Fibroblast of skin of left quadriceps (primary cell): ENCODE measurements around the gene CYFIP1.
"Not testable (repeated sequence)": the region's sequence is repeated elsewhere in the genome, so short reads cannot be mapped to it uniquely, and the experiment has no call there.

Source experiments
- DNase-seq, 2 experiments: peaks; one replicate each; pipeline ENCODE4 v3.0.0-alpha.2; 2013; ENCODE audit warnings: low read depth in 2 of 2

CYFIP1 gene

DNA sequence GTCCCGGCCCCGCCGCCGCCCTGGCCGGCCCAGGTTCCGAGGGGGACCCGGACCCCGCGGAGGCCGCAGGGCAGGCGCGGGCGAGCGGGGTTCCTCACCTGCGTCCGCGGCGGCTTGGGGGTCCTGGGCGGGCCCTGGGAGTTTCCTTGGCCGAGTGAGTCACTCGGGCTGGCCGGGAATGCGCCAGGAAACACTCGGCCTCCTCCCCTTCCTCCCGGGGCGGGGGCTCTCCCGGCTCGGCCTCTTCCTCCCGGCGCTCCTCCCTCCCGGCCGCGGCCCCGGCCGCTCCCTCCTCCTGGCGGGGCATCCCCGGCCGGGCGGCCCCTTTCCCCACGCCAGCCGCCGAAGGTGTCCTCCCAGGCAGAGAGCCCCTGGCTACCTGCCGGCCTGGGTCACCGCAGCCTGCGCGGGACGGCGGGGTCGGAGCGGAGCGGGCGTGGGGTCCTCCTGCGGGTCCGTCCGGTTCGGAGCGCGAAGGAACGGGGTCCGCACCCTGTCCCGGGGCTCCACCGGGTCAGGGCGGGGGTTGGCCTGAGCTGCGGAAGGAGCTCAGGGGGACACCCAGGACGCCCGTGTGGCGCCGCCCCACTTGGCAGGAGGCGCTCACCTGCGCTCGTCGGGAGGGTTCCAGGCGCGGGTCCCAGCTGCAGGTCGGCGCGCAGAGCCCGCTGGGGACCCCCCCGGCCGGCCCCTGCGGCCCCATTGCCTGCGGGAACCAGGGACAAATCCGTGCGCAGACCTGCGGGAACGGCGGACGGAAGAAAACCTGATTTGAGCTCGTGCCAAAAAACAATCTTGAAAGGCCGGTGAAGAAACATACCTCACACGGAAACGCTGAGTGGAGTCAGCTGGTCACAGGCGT, at the start of gene CYFIP1:
Gene CYFIP1 (minus strand): TSS at position 180 of the 862 bp plus-strand sequence. CDS start 33,083 bp downstream, outside the sequence.
- peak; percentile 72 to 73 for DNase-seq

DNA sequence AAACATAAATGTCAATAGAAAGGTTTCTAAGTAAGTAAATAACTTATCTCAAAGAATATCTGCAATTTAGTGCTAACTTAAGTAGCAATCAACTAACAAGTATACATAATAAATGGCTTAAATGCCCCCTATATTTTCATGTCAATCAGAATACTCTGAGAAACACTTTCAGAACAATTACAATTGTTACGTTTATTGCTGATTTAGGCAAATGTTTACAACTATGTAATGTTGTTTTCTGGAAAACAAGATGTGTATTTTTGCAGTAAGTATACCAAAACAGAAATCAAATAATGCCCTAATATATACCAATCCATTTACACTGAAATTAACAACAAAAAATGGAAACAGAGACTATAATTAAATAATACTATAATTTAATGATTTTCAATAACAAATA, 46.0 kb upstream of the CYFIP1 start:
- no peak for DNase-seq

DNA sequence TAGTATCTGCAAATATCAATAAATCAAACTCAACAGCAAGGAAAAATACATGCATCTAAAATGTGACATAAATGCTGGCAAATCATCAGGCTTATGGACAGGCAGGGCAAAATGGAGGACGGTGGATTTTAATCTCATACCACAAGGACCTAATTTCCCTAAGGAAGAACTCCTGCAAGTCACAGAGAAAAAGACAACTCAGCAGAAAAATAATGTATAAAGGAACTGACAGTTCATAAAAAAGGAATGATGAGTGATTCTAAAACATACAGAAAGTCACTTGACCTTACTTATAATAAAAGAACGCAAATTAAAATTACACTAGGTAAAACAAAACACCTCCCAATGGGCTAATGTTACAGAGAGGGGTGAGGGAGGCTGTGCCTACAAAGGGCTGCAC, 42.0 kb upstream of the CYFIP1 start:
- no peak for DNase-seq

DNA sequence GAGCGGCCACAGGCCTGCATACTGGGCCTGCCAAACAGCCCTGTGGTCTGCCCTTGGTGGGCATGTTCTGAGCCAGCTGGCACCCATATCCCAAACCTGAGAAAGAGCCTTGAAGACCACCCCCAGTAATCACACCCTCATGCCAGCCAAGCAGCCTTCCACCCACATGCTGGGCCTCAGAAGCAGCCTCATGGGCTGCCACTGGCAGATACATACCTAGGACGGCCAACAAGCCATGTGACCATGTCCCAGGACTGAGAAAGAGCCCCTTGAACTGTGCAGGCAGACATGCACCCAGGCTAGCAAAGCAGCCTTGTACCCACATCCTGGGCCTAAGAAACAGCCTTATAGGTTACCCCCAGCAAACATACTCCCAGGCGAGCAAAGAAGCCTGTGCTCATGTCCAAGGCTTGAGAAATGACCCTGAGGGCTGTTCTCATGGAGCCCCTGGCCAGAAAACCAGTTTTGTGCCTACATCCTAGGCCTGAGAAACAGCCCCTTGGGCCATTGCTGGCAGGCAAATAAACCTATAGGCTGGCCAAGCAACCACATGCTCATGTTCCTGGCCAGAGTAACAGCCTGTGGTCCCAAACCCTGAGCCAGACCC, 34.3 kb upstream of the CYFIP1 start:
- no peak for DNase-seq

DNA sequence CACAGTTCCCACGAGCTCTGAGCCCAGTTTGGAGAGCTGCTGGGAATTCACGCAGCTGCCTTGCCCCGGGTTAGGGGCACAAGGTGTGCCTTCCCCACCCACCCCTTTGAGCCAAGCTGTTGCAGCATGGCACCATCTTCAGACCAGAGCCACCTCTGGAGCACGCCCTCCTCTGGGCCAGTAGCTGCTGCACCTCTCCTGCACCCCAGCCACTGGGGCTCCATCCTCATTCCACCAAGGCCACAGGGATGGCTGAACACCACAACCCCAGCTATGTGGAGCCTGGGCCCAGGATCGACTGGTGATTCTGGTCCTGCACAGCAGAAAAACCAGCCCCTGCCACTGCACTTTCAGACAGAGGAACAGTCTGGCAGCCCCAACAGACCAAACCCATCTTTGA, 33.5 kb upstream of the CYFIP1 start:
- no peak for DNase-seq

DNA sequence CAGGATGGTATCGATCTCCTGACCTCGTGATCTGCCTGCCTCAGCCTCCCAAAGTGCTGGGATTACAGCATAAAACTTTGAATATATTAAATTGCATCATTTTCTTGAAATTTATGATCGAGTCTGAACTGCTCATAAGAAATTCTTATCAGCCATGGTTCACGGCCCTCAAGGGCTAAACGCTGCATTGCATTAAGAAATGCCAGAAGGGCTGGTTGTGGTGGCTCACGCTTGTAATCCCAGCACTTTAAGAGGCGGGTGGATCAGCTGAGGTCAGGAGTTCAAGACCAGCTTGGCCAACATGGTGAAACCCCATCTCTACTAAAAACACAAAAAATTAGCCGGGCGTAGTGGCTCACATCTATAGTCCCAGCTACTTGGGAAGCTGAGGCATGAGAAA, 32.4 kb upstream of the CYFIP1 start:
- DNase-seq, result not testable (repeated sequence)

DNA sequence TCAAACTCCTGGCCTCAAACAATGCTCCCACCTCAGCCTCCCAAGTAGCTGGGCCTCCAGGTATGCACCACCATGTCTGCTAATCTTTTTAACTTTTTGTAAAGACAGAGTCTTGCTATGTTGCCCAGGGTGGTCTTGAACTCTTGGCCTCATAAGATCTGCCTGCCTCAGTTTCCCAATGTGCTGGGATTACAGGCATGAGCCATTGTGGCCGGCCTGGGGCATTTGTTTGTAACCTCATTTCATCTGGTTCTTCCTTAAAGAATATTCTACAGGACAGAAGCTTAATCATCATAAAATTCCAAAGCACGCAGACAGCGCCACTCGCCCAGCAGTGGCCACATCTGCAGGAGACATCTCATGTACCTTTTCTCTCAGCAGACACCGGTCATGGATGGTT, 23.6 kb upstream of the CYFIP1 start:
- DNase-seq, result no peak

DNA sequence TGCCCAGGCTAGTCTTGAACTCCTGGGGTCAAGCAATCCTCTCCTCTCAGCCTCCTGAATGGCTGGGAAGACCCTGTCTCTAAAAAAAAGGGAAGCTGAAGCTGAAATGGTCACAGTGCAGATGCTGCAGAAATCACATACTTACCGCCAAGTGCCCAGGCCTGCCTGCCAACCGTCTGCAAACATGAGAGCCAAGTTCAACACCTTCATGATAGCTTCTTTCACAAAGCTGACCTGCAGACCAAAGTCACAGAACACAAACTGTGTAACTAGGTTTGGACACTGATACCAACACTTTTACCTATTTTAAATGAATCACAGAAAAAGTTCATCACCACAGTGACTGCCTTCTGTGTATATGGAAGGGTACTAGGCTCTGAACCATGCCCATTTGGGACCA, 22.8 kb upstream of the CYFIP1 start:
- no peak for DNase-seq

DNA sequence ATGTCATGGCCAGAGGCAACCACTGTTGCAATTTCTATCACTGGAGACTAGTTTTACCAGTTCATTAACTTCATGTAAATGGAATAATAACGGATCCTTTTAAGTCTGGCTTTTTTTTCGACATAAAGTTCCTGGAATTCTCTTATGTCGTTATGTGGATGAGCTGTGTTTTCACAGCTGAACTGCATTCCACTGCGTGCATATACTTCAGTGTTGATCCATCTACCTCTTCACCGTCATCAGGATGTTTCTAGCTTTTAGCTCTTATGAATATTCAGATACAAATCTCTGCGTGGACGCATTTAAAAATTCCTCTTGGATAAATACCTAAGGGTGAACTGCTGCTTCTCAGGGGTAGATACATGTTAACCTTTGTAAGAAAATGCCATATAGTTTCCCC, 15.6 kb upstream of the CYFIP1 start:
- DNase-seq, result no peak

DNA sequence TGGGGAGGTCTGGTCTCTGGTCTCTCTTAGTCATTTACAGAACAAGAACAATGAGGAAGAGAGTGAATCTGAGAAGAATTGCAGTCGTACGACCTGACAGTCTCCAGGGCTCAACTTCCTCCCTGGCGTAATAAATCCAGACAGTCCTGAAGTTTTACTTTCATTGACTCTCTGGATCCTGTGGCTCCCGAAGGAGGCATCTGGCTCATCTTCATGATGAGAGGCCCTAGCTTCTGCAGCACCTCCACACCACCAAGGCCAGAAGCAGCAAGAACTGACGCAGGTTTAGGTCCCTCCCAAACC, 11.8 kb upstream of the CYFIP1 start:
- DNase-seq, result no peak

DNA sequence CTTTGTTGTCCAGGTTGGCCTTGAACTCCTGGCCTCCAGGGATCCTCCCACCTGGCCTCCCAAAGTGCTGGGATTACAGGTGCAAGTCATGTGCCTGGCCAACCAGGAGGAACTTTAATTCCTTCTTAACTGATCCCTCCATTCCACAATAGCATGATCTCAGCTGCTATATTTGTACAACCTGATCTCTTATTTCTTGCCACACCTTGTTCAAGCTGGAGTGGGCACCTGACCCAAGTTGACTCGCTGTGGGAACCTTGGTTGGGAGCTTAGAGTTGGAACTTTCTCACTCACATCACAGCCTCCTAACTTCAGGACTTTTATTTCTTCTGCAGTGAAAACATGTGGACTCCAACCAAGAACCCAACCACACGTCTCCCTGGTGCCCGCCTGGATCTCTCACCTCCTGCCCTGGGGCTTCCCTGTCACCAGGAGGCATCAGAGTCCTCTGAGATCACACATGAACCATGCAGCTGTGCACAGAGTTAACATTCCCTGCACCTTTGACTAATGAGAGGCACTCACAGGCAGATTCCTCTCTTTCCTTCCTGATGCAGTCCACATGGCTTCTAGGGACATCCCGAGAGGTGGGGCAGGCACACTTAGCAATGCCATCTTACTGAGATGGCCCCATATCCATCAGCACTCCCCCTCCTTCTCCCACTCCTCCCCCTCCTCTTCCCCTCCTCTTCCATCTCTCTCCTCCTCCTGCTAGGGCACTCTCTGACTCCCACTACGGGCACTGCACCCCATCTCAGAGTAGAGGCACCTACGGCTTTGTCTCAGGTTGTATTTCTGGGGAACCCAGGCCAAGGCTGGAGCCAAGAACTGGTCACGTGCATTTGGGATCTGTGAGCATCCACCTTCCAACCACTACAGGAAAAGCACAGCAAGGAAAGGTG, 9.7 kb upstream of the CYFIP1 start:
- no peak for DNase-seq

DNA sequence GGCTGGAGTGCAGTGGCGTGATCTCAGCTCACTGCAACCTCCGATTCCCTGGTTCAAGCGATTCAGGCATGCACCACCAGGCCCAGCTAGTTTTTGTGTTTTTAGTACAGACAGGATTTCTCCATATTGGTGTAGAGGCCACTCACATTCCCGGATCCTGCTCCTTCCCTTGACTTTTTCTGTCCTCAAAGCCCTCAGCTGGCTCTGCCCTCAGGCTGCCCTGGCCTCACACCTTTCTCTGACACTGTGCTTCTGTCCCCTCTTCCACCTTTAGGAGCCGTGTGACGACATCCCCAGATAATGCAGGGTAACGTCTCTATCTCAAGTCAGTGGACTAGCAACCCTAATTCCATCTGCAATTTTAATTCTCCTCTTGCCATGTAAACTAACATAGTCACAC, 8.6 kb upstream of the CYFIP1 start:
- no peak for DNase-seq

DNA sequence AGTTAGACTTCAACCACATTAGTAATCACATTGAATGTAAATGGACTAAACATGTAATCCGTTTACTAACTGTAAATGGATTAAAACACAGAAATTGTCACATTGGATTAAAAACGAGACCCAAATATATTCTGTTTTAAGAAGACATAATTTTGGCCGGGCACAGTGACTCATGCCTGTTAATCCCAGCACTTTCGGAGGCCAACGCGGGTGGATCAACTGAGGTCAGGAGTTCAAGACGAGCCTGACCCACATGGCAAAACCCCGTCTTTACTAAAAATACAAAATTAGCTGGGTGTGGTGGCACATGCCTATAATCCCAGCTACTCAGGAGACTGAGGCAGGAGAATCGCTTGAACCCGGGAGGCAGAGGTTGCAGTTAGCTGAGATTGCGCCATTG, 1.8 kb upstream of the CYFIP1 start:
- DNase-seq, result not testable (repeated sequence)

DNA sequence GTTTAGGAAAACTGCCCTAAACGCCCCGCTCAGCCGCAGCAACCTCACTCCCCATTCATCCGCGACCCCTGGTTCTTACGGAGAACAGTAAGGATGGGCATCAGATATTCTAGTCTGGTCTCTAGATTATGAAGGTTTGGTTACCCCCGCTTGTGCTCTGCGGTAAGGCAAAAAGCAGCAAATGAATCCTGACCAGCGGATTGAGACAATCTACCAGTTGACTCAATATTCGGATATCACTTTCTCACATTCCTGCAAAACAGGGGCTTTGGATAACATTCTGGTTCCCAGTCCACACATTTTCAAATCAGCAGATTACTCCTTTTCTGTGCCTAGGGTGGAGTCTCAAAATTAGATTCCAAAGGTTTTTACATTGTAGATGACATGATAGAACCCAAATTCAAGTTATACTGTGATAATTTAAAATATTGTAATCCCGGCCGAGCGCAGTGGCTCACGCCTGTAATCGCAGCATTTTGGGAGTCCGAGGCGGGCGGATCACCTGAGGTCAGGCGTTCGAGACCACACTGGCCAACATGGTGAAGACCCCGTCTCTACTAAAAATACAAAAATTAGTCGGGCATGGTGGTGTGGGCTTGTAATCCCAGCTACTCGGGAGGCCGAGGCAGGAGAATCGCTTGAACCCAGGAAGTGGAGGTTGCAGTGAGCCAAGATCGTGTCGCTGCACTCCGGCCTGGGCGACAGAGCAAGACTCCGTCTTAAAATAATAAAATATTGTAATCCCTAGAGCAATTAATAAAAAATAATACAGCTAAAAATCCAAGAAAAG, 1.1 kb upstream of the CYFIP1 start:
- DNase-seq, result no peak

DNA sequence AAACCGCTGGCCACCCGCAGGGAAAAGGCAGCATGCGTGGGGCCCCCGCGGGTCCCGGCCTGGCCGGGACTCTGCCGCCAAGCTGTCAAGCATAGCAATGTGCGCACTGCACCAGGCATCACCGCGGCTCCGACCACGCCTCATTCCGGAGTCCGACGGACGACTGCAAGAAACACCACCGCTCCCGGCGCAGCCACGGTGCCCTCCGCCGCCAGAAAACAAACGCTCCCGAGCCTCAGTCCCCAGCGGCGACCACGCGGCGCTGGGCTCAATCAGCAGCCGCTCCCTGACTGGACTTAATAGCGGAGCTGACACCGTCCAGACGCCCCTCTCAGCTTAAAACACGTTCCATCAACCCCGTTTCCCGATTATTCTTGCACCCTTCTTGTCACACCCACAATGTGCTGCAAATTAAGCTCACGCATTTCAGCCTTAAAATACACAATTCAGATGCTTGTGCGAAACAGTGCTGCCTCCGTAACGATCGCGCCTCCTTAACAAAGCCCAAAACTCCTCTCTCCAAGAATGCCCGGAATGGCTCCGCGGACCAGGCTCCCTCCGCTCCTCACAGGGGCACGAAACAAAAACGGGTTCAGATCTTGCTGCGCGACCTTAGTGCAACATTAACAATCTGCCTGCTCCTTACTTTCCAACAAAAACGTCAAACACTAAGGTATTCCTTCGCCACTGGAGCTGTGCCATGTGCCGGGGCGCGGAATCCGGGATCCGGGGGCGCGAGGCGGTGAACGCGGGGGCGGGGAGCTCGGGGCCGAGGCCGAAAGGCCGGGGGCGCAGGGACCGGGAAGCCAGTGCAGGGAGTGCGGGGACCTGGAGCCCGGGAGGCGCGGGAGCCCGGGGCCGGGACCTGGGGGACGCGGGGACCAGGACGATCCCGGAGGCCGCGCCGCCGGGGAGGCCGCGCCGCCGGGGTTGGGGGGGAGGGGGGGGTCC, 655 bp downstream of the CYFIP1 start:
- DNase-seq, result no peak

DNA sequence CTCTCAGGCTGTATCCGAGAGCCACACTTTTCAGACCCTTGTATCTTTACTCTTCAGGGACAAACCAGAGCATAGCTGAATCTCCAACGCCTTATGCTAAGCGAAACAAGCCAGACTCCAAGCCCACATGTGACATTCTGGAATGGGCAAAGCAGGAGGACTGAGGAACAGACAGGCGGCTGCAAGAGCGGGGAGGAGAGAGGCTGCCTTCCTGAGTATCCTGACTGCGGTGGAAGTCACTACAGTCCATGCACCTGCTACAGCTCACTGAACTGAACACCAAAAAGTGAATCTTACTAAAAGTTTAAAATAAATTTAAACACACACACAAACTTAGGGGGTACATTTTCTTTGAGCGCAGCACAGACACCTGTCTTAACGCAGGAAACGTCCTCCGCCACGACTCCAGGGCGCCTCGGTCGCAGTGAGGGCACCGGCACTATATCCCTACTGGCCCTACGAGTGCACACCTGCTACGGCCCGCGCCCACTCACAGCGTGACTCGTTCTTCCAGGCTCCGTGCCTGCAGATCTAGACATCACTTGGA, 1.4 kb downstream of the CYFIP1 start:
- no peak for DNase-seq

DNA sequence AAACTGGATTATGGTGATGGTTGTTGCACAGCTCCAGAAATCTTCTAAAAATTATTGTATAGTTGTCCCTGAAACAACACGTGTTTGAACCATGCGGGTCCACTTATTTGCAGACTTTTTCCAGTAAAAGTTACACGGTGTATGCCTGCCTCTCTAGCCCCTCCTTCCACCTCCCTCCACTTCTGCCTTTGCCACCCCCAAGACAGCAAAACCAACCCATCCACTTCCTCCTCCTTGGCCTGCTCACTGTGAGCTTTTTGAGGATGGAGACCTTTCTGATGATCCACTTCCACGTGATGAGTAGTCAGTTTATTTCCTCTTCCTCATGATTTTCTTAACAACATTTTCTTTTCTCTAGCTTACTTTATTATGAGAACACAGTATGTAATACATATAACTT, 5.4 kb downstream of the CYFIP1 start:
- no peak for DNase-seq

DNA sequence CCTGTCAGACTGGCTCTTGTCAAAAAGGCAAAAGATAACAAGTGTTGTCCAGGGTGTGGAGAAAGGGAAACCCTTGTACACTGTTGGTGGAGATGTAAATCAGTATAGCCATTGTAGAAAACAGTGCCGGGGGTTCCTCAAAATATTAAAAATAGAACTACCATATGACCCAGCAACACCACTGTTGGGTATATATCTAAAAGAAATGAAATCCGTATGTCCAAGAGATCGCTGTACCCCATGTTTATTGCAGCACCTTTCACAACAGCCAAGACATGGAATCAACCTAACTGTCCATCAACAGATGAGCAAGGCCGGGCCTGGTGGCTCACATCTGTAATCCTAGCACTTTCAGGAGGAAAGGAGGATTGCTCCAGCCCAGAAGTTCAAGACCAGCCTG, 6.2 kb downstream of the CYFIP1 start:
- no peak for DNase-seq

DNA sequence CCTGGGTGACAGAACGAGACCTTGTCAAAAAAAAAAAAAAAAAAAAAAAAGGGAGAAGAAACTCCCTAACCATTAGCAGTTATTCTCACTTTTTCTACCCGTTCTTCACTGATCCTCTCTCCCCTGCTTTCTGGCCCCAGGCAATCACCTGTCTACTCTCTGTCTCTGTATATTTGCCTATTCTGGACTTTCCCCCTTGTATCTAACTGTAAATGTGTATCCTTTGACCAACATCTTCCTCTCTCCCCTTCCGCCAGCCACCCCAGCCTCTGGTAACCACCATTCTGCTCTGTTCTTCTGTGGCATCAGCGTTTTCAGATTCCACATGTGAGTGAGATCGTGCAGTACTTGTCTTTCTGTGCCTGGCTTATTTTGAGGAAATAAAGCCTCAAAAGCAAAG, 6.9 kb downstream of the CYFIP1 start:
- DNase-seq, result no peak

DNA sequence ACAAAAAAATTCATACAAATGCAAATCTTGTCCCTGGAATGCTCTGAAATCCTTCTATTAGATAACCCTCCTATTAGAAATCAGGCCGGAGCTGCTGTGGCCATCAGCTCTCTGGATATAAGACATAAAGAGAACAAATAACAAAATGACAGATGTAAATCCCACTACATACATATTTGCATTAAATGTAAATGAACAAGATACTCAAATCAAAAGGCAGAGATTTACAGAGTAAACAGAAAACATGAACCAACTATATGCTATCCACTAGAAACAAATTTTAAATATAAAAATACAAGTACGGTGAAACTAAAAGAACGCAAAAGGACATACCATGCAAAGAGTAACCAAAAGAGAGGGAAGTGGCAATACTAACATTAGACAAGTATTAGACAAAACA, 10.7 kb downstream of the CYFIP1 start:
- DNase-seq, result no peak
